GM06990 (cell line): ENCODE results near the gene RAB11FIP4.

Experiments
- DNase-seq: peaks from one replicate; pipeline ENCODE4 v3.0.0-alpha.2; 2011; ENCODE audit not compliant: insufficient read length; ENCODE audit errors: extremely low read depth
- H3K27me3 ChIP-seq: replicated peaks from 2 replicates; pipeline ENCODE4 v1.6.0; 2011; ENCODE audit warnings: low read length; ENCODE audit not compliant: control insufficient read depth, insufficient read depth
- H3K36me3 ChIP-seq: 2 replicates; pipeline ENCODE4 v1.5.1; 2011; ENCODE audit warnings: low read length; ENCODE audit not compliant: control insufficient read depth, insufficient read depth
- H3K4me3 ChIP-seq: replicated peaks from 2 replicates; pipeline ENCODE4 v1.5.1; 2011; ENCODE audit warnings: low read depth, mild to moderate bottlenecking, control low read depth, low read length
- TF ChIP-seq, protein P1 (sequence below): IDR thresholded peaks from 2 replicates; pipeline ENCODE4 v1.5.1; 2011; ENCODE audit warnings: low read length, control low read depth, mild to moderate bottlenecking, inconsistent platforms; ENCODE audit not compliant: insufficient read depth, poor library complexity, severe bottlenecking

The RAB11FIP4 gene

GRCh38 chr17:31566247-31566991, 174.9 kb downstream of the RAB11FIP4 start:
- Histone ChIP-seq H3K4me3 (no peak overlapping the region), H3K27me3 (peaks cover 1% of the 10 kb centered on the region; the same call in 1 of the 2 replicates), H3K36me3 (no peaks in the 10 kb centered on the region)
- DNase-seq = no peak
- TF ChIP-seq, protein P1, sequence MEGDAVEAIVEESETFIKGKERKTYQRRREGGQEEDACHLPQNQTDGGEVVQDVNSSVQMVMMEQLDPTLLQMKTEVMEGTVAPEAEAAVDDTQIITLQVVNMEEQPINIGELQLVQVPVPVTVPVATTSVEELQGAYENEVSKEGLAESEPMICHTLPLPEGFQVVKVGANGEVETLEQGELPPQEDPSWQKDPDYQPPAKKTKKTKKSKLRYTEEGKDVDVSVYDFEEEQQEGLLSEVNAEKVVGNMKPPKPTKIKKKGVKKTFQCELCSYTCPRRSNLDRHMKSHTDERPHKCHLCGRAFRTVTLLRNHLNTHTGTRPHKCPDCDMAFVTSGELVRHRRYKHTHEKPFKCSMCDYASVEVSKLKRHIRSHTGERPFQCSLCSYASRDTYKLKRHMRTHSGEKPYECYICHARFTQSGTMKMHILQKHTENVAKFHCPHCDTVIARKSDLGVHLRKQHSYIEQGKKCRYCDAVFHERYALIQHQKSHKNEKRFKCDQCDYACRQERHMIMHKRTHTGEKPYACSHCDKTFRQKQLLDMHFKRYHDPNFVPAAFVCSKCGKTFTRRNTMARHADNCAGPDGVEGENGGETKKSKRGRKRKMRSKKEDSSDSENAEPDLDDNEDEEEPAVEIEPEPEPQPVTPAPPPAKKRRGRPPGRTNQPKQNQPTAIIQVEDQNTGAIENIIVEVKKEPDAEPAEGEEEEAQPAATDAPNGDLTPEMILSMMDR = no peak

DNA sequence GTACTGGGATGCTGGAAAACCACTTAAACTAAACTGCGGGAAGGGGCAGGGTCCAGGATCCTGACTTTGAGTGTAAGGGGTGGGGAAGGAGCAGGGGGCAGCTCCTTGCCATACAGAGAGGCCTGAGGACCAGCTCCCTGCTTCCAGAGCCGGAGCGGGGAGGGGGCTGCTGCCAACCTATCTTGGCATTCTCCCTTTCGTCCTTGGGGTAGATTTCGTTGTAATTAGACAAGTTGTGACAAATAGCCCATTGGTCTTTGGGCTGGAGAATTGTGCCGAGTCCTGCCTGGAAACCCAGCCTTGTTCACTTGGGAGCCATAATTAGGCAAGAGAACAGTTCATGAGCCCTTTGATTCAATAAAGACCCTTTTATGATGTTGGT, 175.5 kb downstream of the RAB11FIP4 start:
- H3K27me3 ChIP-seq = peaks cover 1% of the 10 kb centered on the region; the same call in 1 of the 2 replicates
- TF ChIP-seq, protein P1 = no peak
- H3K4me3 ChIP-seq = no peak overlapping the region
- no peak for DNase-seq
- H3K36me3 ChIP-seq = no peaks in the 10 kb centered on the region

DNA sequence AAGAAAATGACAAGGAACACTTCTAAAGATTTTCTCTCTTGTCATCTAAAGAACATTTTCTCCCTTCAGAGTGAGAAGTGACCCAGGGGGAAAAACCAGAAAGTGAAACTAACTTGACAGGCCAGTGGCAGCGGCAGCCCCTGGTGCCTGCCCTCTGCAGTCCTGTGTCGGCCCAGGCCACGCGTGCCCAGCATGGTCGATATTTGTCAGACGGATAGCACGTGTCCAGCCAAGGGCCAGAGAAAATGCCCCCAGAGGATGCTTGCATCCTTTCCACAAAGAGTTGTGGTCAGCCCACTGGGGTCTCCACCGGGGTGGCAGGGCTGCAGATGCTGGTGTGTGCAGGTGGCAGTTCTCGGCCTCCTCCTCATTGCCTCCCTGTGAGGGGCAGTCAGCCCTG, 176.6 kb downstream of the RAB11FIP4 start:
- H3K27me3 ChIP-seq = peaks cover 1% of the 10 kb centered on the region; the same call in 1 of the 2 replicates
- TF ChIP-seq, protein P1 = no peak
- DNase-seq = no peak

GRCh38 chr17:31568539-31568938, 177.1 kb downstream of the RAB11FIP4 start:
- H3K4me3 ChIP-seq = no peak overlapping the region
- no peak for DNase-seq
- H3K27me3 ChIP-seq = peaks cover 1% of the 10 kb centered on the region; the same call in 1 of the 2 replicates
- TF ChIP-seq, protein P1 = no peak
- H3K36me3 ChIP-seq = no peaks in the 10 kb centered on the region

More for the DNA sequence above, 176.6 kb downstream of the RAB11FIP4 start:
- H3K4me3 ChIP-seq = no peak overlapping the region
- no peaks in the 10 kb centered on the region for H3K36me3 ChIP-seq

DNA sequence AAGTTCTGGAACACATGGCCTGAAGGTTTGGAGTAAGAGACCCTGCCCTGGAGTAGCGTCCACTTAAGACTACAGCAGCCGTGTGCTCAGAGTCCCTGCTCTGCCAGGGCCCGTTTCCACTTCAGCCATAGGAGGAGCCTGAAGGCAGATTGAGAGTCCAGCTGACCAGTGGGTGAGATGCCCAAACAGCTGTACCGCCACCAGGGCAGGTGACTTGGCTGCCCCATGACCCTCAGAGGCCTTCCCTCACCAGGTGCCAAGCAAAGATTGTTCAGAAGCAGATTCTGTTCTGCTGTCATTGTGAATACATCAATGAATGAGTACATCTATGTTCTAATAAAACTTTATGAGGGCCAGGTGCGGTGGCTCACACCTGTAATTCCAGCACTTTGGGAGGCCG, 178.8 kb downstream of the RAB11FIP4 start:
- Histone ChIP-seq H3K4me3 (no peak overlapping the region), H3K36me3 (no peaks in the 10 kb centered on the region), H3K27me3 (peaks cover 1% of the 10 kb centered on the region; the same call in 1 of the 2 replicates)
- TF ChIP-seq, protein P1 = no peak
- DNase-seq = no peak
